HG02571 (cell line): ENCODE measurements around the gene EFCAB13.
A peak's percentile ranks its signal among the peaks of the same experiment; 100 is the strongest.

Experiments
- ATAC-seq: cut with Tn5 transposase; IDR thresholded peaks from one replicate; pipeline ENCODE4 v1.9.1; 2021; ENCODE audit warnings: mild to moderate bottlenecking, moderate library complexity; ENCODE audit not compliant: unreplicated experiment

Gene EFCAB13, protein sequence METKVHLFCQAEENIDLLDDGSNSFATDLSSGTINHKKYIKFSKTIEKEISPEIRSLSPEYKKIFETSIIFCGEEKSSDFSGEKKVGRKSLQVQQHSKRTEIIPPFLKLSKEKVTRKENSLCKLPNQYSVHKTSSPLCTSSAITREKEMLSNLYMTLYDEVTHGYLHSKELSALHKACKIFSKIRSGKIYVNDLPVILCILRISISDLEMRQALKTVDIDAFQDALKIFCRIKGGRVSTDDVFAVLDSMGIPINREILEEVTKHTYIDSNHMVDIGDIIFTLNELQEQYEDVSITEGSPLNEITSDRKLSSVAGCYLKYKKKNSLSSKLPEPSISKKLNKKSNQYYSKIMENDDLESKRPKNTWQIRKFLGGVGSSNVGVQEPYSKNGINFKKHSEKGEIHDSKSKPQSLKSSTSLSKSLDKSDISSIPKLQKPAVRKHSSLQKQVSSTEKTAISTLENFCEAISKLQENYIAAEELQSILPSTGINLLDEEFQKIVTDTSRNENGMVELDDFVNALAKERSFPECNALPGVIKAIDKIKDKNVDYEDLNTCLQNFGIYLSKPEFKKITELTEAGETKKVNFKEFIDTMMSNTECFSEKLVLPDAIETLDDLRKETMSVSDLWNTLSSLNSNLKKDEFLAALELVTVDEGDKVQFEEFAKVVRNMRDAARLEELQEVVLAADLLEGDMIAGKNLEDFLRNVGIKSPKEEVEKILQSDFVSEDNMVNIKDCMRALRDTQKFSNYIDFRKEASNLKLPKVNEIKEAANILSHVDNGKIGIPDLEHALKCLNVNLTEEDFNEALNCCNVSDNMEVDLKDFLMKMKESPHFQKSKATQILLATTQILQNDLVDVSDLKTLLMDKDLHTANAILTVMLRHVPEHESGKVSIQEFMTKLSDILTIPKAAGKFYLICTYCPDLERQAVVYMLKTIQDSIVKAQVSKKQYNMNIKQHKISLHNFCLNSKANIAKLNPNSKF

DNA sequence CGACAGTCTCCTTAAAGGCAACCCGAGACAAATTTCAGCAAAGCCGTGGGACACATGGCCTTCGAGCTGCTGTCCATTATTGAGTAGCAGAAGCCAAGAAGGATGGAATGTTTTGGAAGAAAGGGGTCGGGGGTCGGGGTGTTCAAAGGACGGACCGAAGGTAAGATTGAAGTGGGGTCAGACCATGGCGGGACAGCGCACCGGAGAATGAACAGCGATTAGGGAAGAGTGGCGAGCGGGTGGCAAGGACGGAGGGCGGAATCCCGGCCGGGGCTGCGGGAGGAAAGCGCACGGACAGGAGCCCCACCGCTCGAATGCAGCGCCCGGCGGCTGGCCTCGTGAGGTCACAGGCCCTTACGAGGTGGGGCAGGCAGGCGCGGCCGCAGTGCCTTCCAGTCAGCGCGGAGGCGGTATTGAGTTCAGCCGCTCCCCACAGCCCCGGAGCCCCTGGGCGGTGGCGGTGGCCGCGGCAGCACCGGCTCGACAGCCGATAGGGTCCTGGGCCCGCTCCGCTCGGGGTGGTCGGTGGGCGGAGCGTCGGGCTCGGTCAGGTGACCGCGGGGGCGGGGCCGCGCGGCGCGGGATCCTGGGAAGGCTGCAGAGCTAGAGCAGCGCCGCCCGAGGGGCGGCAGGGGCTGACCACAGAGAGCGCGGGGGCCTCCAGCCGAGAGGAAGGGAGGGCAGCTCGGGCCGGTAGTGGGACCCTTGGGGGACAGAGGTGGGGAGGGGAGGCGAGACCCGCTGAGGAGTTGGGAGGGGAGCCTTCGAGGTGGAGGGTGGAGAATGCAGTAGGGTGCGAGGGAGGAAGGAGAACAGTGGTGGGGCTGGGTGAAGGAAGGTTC lies at the start of gene EFCAB13:
Gene EFCAB13 (plus strand): TSS at position 574 of the 842 bp plus-strand sequence. CDS start 4,399 bp downstream, outside the sequence.
- peak; percentile 85 for ATAC-seq

DNA sequence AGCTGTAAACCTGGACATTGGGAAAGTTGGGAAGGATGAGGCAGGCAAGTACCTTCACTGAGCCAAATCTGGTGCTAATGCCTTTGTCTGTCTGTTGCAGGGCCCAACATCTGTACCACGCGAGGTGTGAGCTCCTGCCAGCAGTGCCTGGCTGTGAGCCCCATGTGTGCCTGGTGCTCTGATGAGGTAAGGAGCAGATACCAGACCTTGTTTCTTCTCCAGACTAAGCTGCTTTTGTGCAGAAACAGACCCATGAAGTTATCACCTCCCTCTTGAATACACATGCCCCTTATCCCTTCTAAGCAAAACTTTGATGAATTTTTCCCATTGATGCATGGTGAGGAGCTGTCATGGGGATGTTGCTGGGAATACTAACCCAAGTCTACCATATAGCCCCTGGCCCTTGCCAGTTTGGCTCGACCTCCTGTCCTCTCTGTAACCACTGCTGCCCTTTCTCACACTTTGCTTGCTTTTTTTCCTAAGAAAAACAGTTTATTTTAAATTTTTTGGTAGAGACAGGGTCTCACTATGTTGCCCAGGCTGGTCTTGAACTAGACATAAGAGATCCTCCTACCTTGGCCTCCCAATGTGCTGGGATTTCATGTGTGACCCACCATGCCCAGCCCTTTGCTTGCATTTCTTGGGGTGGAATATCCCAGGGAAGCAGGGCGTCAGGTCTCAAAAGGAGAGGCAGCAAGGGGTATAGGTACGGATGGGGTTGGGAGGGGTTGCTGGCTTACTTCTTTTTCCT lies 49.3 kb upstream of the EFCAB13 start:
- no peak for ATAC-seq

DNA sequence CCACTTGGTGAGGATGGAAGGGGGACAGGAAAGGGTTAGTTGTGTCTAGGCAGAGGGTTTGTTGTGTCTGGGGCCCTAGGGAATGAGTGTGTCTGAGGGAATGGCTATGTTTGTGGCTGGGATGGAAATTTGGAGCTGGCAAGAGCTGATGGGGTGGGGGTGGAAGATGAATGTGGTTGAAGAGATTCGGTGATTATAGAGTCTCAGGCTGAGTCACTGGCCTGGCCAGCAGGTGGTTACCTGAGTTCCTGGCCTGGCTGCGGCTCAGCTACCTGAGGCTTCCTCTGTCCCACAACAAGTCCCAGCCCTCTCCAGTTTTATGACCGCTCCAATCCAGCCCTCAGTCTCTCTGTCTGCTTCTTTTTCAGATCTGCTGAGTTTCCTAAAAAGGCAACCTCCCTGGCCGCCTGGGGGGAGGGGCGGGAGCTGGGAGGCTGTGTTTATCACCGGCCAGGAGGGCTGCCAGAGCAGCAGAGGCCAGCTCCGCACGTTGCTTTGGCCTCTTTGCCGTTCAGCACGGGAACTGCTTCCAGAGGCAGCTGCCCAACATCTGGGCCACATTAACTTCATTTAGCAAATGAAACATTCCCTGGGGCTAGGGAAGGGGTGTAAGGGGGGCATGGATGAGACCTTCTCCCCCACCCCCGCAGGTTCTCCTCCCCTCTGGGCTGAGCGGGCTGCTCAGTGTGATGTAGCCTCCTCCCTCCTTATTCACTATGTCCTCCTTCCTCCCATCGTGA lies 48.3 kb upstream of the EFCAB13 start:
- no peak for ATAC-seq

DNA sequence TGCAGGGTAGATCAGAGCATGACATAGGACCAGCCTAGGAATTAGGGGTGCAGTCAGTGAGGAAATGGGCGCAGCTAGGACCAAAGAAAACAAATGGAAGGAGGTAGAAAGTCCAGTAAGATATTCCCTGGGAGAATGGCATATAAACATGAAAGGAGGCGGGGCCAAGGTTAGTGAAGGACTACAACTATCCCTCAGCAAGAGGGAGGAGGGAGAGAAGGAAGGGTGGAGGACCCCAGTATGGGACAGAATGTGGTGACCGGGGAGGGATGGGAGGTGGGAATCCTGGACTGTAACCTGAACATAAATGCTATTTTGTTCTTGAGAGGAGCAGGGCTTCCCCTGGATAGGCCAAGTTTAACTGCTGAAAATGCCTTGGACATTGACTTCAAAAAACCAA lies 47.3 kb upstream of the EFCAB13 start:
- ATAC-seq, result no peak

DNA sequence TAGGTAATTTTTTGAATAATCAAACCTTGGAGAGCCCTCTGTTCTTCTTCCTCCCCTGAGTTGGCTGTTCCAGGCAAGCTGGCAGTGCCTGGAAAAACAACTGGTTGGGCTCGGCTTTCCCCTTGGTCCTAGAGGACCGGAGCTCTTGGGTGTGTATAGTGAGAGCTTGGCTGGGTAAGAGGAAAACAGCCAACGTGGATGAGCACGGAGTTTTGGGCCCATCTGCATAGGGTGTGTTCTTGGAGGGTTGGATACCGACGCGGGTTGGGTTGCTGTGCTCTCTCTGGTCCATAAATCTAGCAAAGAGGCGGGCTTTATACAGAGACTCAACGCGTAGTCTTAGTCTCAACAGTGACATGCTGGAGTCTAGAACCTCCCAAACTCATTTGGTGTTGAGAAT lies 46.9 kb upstream of the EFCAB13 start:
- no peak for ATAC-seq

DNA sequence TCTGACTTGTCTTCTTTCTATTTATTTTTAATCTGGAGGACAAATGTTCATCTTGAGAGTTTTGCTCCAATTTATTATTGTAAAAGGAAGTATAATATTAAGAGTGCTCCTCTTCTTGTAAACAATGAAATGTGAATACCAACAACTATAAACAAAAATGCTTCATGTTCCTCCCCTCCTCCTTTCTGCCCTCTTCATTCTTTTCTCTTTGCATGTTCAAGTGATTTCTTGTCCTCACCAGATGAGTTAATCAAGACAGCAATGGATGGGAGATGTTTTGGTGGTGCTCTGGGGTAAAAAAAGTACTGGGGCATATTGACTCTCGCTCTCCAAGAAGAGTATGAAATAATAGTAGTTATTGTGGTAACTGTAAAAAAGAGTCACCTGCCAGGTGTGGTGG lies 45.8 kb upstream of the EFCAB13 start:
- no peak for ATAC-seq

DNA sequence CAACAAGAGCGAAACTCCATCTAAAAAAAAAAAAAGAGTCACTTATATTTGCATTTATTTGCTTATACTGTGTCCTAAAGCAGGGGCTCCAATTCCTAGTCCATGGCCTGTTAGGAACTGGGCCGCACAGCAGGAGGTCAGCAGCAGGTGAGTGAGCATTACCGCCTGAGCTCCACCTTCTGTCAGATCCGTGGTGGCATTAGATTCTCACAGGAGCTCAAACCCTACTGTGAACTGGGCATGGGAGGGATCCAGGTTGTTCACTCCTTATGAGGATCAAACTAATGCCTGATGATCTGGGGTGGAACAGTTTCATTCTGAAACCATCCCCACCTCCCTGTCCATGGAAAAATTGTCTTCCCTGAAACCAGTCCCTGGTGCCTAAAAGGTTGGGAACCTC lies 45.2 kb upstream of the EFCAB13 start:
- no peak for ATAC-seq

DNA sequence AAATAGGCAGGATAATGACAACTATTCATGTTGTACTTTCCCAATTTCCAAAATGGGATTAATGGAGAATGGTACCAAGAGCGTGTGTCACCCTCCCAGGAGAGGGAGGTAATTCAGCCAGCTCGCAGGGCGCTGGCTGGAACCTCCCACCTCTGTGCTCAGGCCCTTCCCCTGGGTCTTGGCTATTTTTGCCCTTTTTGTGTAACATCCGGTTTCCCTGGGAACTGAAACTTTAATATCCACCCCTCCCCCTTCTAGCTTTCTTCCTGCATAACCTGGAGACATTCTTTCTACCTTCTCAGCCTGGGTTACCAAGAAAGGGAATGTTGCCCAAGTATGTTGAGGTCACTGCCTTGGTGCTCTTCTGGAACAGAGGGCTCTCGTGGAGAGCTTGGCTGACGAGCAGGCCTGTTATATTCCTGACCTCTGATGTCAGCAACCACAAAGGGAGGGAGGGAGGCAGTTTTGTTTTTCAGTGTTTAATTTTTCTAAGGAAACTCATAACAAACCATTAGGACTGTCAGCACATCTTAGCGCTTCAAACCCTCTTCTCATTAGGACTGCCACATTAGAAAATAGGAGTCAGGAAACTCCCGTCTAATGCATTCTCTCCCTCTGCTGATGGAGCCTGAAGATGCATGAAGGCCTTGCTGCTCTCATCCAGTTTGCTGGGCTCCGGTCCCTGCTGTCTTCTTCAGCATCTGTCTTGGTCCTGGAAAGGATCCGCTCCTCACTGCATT lies 44.5 kb upstream of the EFCAB13 start:
- peak; percentile 68 for ATAC-seq

DNA sequence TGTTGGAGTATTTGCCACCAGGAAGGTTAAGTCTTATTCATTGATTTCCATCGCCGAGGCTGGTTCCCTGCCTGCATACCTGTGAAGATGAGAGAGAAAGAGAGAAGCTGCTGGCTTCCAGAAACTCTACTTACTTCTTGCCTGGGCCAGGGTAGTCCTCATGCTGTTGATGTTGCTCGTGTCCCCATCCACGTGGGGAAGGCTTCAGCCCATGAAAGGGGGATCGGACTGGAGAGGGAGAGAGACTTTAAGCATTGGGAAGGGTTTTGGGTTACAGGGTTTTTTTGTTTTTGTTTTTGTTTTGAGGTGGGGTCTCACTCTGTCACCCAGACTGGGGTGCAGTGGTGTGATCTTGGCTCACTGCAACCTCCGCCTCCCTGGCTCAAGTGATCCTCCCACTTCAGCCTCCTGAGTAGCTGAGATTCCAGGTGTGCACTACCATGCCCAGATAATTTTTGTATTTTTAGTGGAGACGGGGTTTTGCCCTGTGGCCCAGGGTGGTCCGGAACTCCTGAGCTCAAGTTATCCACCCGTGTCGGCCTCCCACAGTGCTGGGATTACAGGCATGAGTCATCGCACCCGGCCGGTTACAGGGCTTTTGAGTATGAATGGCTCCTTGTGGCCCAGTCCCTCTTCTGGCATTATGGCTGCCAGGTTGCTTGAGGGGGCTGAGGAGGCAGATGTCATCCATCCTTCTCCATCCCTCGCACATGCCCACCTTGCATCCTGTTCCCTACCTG lies 43.5 kb upstream of the EFCAB13 start:
- ATAC-seq, result no peak

DNA sequence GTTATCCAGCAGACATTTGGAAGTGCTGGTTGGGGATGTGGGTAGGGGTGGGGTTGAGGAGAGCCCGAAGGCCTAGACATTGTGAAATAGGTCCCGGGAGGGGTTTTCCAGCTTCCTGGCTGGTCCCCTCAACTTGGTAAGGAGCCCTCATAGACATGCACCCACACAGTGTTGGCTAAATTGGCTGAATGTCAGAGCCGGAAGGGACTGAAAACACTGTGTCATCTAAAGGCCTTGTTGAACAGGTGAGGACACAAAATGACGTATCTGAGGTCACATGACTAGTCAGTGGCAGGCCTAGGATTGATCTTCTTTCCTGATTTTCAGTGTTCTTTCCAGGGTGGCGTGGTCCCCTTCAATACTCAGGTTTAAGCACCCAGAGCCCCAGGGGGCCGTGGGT lies 42.5 kb upstream of the EFCAB13 start:
- ATAC-seq, result no peak

DNA sequence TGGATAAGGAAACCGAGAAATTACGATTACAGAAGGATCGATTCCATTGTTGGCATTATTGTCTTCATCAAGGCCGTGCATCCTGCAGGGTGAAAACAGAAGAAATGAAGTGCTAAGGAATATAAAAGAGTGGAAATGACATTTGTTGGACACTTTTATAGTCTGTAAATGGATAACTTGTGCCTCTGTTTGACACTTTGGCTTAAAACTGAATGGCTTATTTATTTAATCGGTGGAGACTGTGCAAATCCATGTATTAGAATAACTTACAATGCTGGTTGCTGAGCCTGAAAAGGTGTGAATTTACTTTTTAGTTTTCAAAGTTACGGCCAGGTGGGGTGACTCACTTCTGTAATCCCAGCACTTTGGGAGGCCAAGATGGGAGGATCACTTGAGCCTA lies 38.8 kb upstream of the EFCAB13 start:
- ATAC-seq, result no peak

DNA sequence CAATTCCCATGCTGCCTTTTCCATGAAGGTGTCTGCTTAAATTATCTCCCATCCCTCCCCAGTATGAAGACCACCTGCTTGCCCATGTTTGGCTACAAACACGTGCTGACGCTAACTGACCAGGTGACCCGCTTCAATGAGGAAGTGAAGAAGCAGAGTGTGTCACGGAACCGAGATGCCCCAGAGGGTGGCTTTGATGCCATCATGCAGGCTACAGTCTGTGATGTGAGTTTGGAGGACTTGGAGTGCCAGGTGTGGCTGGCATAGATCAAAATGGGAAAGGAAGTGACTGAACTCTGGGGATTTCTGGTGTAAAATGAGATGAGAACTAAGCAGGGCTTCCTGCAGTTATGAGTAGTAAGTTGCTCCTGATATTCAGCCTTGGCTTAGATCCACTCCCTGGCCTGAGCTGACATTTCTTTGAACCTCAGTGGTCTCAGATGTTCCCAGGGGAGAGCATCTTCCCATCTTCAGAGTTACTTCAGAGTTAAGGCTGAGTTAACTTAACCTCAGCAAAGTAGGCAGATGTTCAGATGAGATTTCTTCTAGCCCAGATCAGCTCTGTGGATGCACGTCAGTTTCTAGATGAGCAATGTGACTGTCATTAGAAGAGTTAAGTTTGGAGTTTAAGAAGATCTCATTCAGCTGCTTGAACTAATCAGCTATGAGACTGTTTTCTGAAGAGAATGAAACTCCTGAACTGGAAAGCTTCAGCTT lies 37.4 kb upstream of the EFCAB13 start:
- peak; percentile 51 for ATAC-seq

DNA sequence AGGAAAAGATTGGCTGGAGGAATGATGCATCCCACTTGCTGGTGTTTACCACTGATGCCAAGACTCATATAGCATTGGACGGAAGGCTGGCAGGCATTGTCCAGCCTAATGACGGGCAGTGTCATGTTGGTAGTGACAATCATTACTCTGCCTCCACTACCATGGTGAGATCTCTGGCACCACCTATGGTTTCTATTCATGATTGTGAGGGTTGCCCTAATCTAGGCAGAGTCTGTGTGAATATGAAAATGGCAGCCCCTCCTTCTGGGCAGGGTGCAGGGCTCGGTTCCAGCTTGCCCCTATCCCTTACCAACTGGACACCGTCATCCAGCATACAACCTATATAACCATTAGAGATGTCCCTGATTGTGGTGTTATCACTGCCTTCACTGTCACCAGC lies 36.7 kb upstream of the EFCAB13 start:
- no peak for ATAC-seq

DNA sequence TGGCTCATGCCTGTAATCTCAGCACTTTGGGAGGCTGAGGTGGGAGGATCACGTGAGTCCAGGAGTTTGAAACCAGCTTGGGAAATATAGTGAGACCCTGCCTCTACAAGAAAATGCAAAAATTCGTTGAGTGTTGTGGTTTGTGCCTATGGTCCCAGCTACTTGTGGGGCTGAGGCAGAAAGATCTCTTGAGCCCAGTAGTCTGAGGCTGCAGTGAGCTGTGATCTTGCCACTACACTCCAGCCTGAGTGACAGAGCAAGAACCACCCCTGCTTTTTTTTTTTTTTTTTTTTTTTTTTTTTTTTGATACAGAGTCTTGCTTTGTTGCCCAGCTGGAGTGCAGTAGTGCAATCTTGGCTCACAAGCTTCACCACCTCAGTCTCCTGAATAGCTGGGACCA lies 36.1 kb upstream of the EFCAB13 start:
- no peak for ATAC-seq

DNA sequence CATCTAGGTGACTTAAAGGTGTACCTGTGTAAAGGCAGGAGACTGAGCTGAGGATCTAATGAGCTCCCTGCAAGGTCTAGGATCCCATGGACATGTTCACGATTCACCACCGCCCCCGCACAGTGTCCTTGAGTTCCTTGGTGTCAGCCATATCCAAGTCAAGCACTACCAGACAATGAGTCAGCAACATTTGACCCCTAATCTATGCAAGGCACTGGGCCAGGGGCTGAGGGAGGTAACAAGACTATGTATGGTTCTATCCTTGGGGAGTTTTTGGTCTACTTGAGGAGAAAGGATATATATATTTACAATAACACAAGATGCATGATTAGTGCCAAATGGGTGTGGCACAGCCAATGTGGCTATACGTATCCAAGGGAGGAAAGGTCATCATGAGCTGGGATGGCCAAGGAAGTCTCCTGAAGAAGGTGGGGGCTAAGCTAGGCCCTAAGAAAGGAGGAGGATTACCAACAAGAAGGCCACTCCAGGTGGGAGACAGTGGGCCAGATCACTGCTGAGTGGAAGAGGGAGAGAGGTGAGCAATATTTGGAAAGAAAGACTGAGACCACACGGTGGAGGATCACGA lies 35.1 kb upstream of the EFCAB13 start:
- ATAC-seq, result no peak

DNA sequence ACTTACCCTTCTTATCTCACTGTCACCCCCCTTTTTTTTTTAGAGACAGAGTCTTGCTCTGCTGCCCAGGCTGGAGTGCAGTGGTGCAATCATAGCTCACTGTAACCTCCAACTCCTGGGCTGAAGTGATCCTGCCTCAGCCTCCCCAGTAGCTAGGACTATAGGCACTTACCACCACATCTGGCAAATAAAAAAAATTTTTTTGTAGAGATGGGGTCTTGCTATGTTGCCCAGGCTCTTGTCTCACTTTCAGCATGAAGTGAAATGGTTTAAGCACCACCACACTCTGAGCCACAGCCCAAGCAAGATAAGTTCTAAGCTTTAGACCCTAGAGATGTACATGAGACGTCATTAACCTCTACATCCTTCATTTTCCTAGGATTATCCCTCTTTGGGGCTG lies 34.5 kb upstream of the EFCAB13 start:
- ATAC-seq, result no peak

DNA sequence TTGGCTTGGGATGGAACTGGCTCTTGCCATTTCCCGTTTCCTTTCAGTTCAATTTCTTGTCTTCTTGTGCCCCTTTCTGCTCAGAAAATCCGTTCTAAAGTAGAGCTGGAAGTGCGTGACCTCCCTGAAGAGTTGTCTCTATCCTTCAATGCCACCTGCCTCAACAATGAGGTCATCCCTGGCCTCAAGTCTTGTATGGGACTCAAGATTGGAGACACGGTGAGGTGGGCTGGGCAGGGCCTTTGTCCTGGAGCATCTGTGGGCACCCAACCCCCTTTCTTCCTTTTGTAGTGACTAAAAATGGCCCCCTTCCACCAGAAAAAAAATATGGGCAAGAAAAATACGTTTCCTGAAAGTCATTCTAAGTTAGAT lies 32.9 kb upstream of the EFCAB13 start:
- ATAC-seq, result no peak
